Measurements from ENCODE around the gene POU6F2.

The POU6F2 gene

DNA sequence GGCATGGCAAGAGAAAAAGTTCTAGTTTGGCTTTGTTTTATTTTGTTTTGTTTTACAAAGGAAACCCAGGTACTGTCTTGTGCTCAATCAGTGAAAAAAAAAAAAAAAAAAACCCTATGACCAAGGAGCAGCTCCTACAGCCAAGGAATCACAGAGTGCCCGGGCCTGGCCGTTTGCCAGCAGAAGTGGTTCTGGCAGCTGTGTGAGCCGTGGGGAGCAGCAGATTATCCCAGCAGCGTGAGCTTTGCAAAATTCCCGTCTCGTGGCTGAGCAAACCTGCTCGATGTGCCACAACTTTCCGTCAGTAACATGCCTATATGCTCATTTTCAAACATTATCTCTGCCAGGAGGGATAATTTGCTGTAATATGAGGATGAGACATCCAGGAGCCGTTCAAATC lies 293.7 kb downstream of the POU6F2 start:
- H3K36me3 ChIP-seq (ENCODE audit: control insufficient read depth, low read length): no peaks in the 10 kb centered on the region
- no peak overlapping the region for H3K27ac ChIP-seq (ENCODE audit: low read depth, low read length)
- H3K4me3 ChIP-seq (ENCODE audit: low read length): no peak overlapping the region
- H3K27me3 ChIP-seq (ENCODE audit: control insufficient read depth, low read length): no peaks in the 10 kb centered on the region
- no peaks in the 10 kb centered on the region for H4K20me1 ChIP-seq (ENCODE audit: control insufficient read depth, insufficient read depth, low read depth, low read length)
- no peaks in the 10 kb centered on the region for H3K9me2 ChIP-seq (replicated peaks; ENCODE audit: control insufficient read depth, low read length)
- no peak overlapping the region for H3K4me2 ChIP-seq (ENCODE audit: low read length)
- H3K79me2 ChIP-seq (ENCODE audit: control insufficient read depth, low read length): no peaks in the 10 kb centered on the region
- no peaks in the 10 kb centered on the region for H3K9me3 ChIP-seq (ENCODE audit: control insufficient read depth, insufficient read depth, low read length)
- H3F3A ChIP-seq (ENCODE audit: control insufficient read depth, insufficient read depth): no peaks in the 10 kb centered on the region
- TF ChIP-seq CTCF (IDR thresholded peaks at IDR 0.05; ENCODE audit: low read depth, low read length, poor library complexity, severe bottlenecking) (no peak), EZH2phosphoT487 (IDR thresholded peaks at IDR 0.05; ENCODE audit: borderline replicate concordance, low read length) (no peak)
- no peaks in the 10 kb centered on the region for H3K4me1 ChIP-seq (ENCODE audit: control insufficient read depth, low read length)

DNA sequence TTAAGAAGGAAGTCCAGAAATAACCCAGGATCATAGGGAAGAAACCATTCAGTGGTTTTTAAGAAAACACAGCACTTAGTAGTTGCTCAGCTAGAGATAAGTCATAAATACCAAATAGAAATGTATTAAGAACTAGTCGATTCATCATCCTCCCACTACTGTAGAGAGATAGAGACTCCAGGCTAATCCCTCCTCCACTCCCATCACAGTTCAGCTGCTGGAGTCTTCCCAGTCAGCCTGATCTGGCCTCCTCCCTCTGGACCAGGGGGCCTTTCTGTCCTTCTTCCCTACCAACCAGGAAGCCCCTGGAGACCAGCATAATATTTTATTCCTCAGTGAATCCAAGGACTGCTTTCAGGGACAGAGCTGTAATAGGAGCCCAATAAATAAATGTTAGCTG lies 294.4 kb downstream of the POU6F2 start:
- H3K79me2 ChIP-seq (ENCODE audit: control insufficient read depth, low read length): no peaks in the 10 kb centered on the region
- H3K36me3 ChIP-seq (ENCODE audit: control insufficient read depth, low read length): no peaks in the 10 kb centered on the region
- no peak overlapping the region for H3K4me2 ChIP-seq (ENCODE audit: low read length)
- H4K20me1 ChIP-seq (ENCODE audit: control insufficient read depth, insufficient read depth, low read depth, low read length): no peaks in the 10 kb centered on the region
- H3F3A ChIP-seq (ENCODE audit: control insufficient read depth, insufficient read depth): no peaks in the 10 kb centered on the region
- TF ChIP-seq CTCF (IDR thresholded peaks at IDR 0.05; ENCODE audit: low read depth, low read length, poor library complexity, severe bottlenecking) (no peak), EZH2phosphoT487 (IDR thresholded peaks at IDR 0.05; ENCODE audit: borderline replicate concordance, low read length) (no peak)
- H3K4me3 ChIP-seq (ENCODE audit: low read length): no peak overlapping the region
- no peak overlapping the region for H3K27ac ChIP-seq (ENCODE audit: low read depth, low read length)
- H3K9me2 ChIP-seq (replicated peaks; ENCODE audit: control insufficient read depth, low read length): no peaks in the 10 kb centered on the region
- H3K9me3 ChIP-seq (ENCODE audit: control insufficient read depth, insufficient read depth, low read length): no peaks in the 10 kb centered on the region
- no peaks in the 10 kb centered on the region for H3K4me1 ChIP-seq (ENCODE audit: control insufficient read depth, low read length)
- no peaks in the 10 kb centered on the region for H3K27me3 ChIP-seq (ENCODE audit: control insufficient read depth, low read length)

DNA sequence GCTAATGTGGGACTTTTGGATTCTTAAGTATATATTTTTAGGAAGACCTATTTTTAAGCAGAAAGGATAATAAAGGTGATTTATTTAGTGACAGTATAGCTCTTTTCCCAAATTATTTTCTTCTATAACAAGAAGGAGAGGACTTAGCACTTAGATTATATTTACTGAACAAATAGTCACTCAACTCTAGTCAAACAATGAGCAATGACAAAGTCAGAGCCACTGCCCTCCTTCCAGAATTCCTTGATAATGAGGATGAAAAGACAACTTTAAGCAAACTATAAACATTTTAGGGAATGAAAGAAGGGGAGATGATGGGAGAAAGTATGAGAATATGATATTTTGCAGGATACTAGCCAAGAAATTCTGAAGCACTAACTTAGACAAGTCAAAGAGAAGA lies 295.0 kb downstream of the POU6F2 start:
- Histone ChIP-seq H3K79me2 (ENCODE audit: control insufficient read depth, low read length) (no peaks in the 10 kb centered on the region), H3K9me3 (ENCODE audit: control insufficient read depth, insufficient read depth, low read length) (no peaks in the 10 kb centered on the region), H3K27me3 (ENCODE audit: control insufficient read depth, low read length) (no peaks in the 10 kb centered on the region), H3K27ac (ENCODE audit: low read depth, low read length) (no peak overlapping the region), H3K4me3 (ENCODE audit: low read length) (no peak overlapping the region), H3K4me1 (ENCODE audit: control insufficient read depth, low read length) (no peaks in the 10 kb centered on the region), H3K36me3 (ENCODE audit: control insufficient read depth, low read length) (no peaks in the 10 kb centered on the region), H4K20me1 (ENCODE audit: control insufficient read depth, insufficient read depth, low read depth, low read length) (no peaks in the 10 kb centered on the region), H3K9me2 (replicated peaks; ENCODE audit: control insufficient read depth, low read length) (no peaks in the 10 kb centered on the region), H3K4me2 (ENCODE audit: low read length) (no peak overlapping the region), H3F3A (ENCODE audit: control insufficient read depth, insufficient read depth) (no peaks in the 10 kb centered on the region)
- TF ChIP-seq CTCF (IDR thresholded peaks at IDR 0.05; ENCODE audit: low read depth, low read length, poor library complexity, severe bottlenecking) (no peak), EZH2phosphoT487 (IDR thresholded peaks at IDR 0.05; ENCODE audit: borderline replicate concordance, low read length) (no peak)

- H3F3A ChIP-seq (ENCODE audit: control insufficient read depth, insufficient read depth): no peaks in the 10 kb centered on the region
- no peak overlapping the region for H3K4me3 ChIP-seq (ENCODE audit: low read length)
- no peaks in the 10 kb centered on the region for H3K36me3 ChIP-seq (ENCODE audit: control insufficient read depth, low read length)
- no peaks in the 10 kb centered on the region for H3K9me2 ChIP-seq (replicated peaks; ENCODE audit: control insufficient read depth, low read length)
- 0 out of 2 replicates have a peak, but pooled peaks cover 3% of the 10 kb centered on the region for H3K27me3 ChIP-seq (ENCODE audit: control insufficient read depth, low read length)
- no peak for TF ChIP-seq CTCF (IDR thresholded peaks at IDR 0.05; ENCODE audit: low read depth, low read length, poor library complexity, severe bottlenecking)
- no peak for TF ChIP-seq EZH2phosphoT487 (IDR thresholded peaks at IDR 0.05; ENCODE audit: borderline replicate concordance, low read length)
- no peaks in the 10 kb centered on the region for H3K79me2 ChIP-seq (ENCODE audit: control insufficient read depth, low read length)
- no peak overlapping the region for H3K27ac ChIP-seq (ENCODE audit: low read depth, low read length)
- no peaks in the 10 kb centered on the region for H3K4me1 ChIP-seq (ENCODE audit: control insufficient read depth, low read length)
- H3K9me3 ChIP-seq (ENCODE audit: control insufficient read depth, insufficient read depth, low read length): no peaks in the 10 kb centered on the region
- no peaks in the 10 kb centered on the region for H4K20me1 ChIP-seq (ENCODE audit: control insufficient read depth, insufficient read depth, low read depth, low read length)
- no peak overlapping the region for H3K4me2 ChIP-seq (ENCODE audit: low read length)
Measured at GRCh38 chr7:39280337-39280736, 302.6 kb downstream of the POU6F2 start.

All from DOHH2 (cell line).